Activated CD8-positive, alpha-beta T cell treated with anti-CD3 and anti-CD28 coated beads, Interleukin-2, amount 10 ng/mL, durations not matched to agents 7 days and 5 days (primary cell): ENCODE results near the gene MAPT. TPM values are rescaled to one million over a fixed set of nuclear protein-coding genes. Genes with fewer than 3 reads are reported as not detected.
"Not testable (repeated sequence)": the region's sequence is repeated elsewhere in the genome, so short reads cannot be mapped to it uniquely, and the experiment has no call there.

Experiments used
- ATAC-seq: fragments of 150-1000 bp; cut with Tn5 transposase; one replicate; pipeline ENCODE4 v1.10.0; 2021; ENCODE audit warnings: moderate library complexity
- CTCF ChIA-PET: fragments of 350-600 bp; sonication (Branson Sonifier 250); formaldehyde crosslinking; loops from one replicate; lab custom pipeline; 2021; ENCODE audit warnings: antibody characterized with exemption; lab: Charles Lee
- POLR2A ChIA-PET: fragments of 350-600 bp; sonication (Branson Sonifier 250); formaldehyde crosslinking; loops from one replicate; lab custom pipeline; 2021; ENCODE audit warnings: antibody characterized with exemption; lab: Charles Lee
- DNase-seq: peaks from one replicate; pipeline ENCODE4 v3.0.0-alpha.2; 2020
- H3K27ac Mint-ChIP-seq: one replicate; pipeline ENCODE4 v1.8.0; 2021; ENCODE audit warnings: mild to moderate bottlenecking, mixed read lengths
- H3K27me3 Mint-ChIP-seq: one replicate; pipeline ENCODE4 v1.8.0; 2021; ENCODE audit warnings: low read depth, mixed read lengths
- H3K36me3 Mint-ChIP-seq: one replicate; pipeline ENCODE4 v1.8.0; 2021; ENCODE audit warnings: low read depth, mixed read lengths
- H3K4me1 Mint-ChIP-seq: one replicate; pipeline ENCODE4 v1.8.0; 2021; ENCODE audit warnings: low read depth, mixed read lengths
- H3K4me3 Mint-ChIP-seq: one replicate; pipeline ENCODE4 v1.8.0; 2021; ENCODE audit warnings: mild to moderate bottlenecking, mixed read lengths
- H3K9me3 Mint-ChIP-seq: one replicate; pipeline ENCODE4 v1.8.0; 2022; ENCODE audit warnings: mixed read lengths; ENCODE audit not compliant: insufficient read depth
- total RNA-seq, 2 experiments: library from RNA; stranded (reverse); gene quantifications; one replicate each; pipeline ENCODE4 v1.2.3, GENCODE V29; 2021

Gene MAPT
- total RNA-seq, 2 experiments from 2014 or later: 0.11 TPM; not detected in 1

GRCh38 chr17:45999900-46000290 is 105.5 kb downstream of the MAPT start:
- no peak for DNase-seq
- no peak for ATAC-seq
- ChIA-PET POLR2A (no interaction called here), CTCF (interaction anchor here (6.4 kb wide), 1 partner anchor 212 kb away, joined by 53 read pairs; no protein-coding TSS in a partner anchor)
- H3K4me3 Mint-ChIP-seq: no peak overlapping the region
- no peaks in the 10 kb centered on the region for H3K36me3 Mint-ChIP-seq
- no peaks in the 10 kb centered on the region for H3K4me1 Mint-ChIP-seq
- H3K27ac Mint-ChIP-seq: no peak overlapping the region
- no peaks in the 10 kb centered on the region for H3K27me3 Mint-ChIP-seq
- H3K9me3 Mint-ChIP-seq: no peaks in the 10 kb centered on the region

- H3K36me3 Mint-ChIP-seq: no peaks in the 10 kb centered on the region
- peaks cover 2% of the 10 kb centered on the region for H3K27me3 Mint-ChIP-seq
- no peak overlapping the region for H3K4me3 Mint-ChIP-seq
- CTCF ChIA-PET: interaction anchor here (6.4 kb wide), 1 partner anchor 212 kb away, joined by 53 read pairs; no protein-coding TSS in a partner anchor
- no peak for ATAC-seq
- H3K27ac Mint-ChIP-seq: no peak overlapping the region
- POLR2A ChIA-PET: no interaction called here
- no peaks in the 10 kb centered on the region for H3K9me3 Mint-ChIP-seq
- no peaks in the 10 kb centered on the region for H3K4me1 Mint-ChIP-seq
- no peak for DNase-seq
Measured at GRCh38 chr17:46000292-46000691, 105.9 kb downstream of the MAPT start.

GRCh38 chr17:46000757-46001156 is 106.4 kb downstream of the MAPT start:
- CTCF ChIA-PET: interaction anchor here (1.2 to 6.4 kb wide), 2 partner anchors 44 to 211 kb away, joined by 3 to 53 read pairs; no protein-coding TSS in a partner anchor
- POLR2A ChIA-PET: no interaction called here
- DNase-seq: no peak
- no peaks in the 10 kb centered on the region for H3K36me3 Mint-ChIP-seq
- H3K4me3 Mint-ChIP-seq: no peak overlapping the region
- H3K27ac Mint-ChIP-seq: no peak overlapping the region
- peaks cover 2% of the 10 kb centered on the region for H3K27me3 Mint-ChIP-seq
- no peaks in the 10 kb centered on the region for H3K4me1 Mint-ChIP-seq
- ATAC-seq: no peak
- no peaks in the 10 kb centered on the region for H3K9me3 Mint-ChIP-seq

- Mint-ChIP-seq H3K27ac (no peak overlapping the region), H3K9me3 (no peaks in the 10 kb centered on the region), H3K4me3 (no peak overlapping the region), H3K27me3 (peaks cover 5% of the 10 kb centered on the region), H3K4me1 (no peaks in the 10 kb centered on the region), H3K36me3 (no peaks in the 10 kb centered on the region)
- CTCF ChIA-PET: interaction anchor here (0.9 to 6.4 kb wide), 13 partner anchors 11 to 213 kb away, joined by 3 to 53 read pairs (median 4); no protein-coding TSS in a partner anchor
- POLR2A ChIA-PET: no interaction called here
- no peak for DNase-seq
- no peak for ATAC-seq
Measured at GRCh38 chr17:46001390-46002310, 107.3 kb downstream of the MAPT start.

- Mint-ChIP-seq H3K9me3 (no peaks in the 10 kb centered on the region), H3K27ac (no peak overlapping the region), H3K4me3 (no peak overlapping the region), H3K36me3 (no peaks in the 10 kb centered on the region), H3K4me1 (no peaks in the 10 kb centered on the region), H3K27me3 (peaks cover 5% of the 10 kb centered on the region)
- ChIA-PET CTCF (interaction anchor here (0.6 to 6.4 kb wide), 19 partner anchors 11 to 284 kb away, joined by 3 to 53 read pairs (median 4); no protein-coding TSS in a partner anchor), POLR2A (no interaction called here)
- peak; percentile 93 for ATAC-seq
- peak; percentile 84 for DNase-seq
Measured at GRCh38 chr17:46002311-46002972, 108.1 kb downstream of the MAPT start.

GRCh38 chr17:46002973-46003316 is 108.6 kb downstream of the MAPT start:
- H3K4me1 Mint-ChIP-seq: no peaks in the 10 kb centered on the region
- POLR2A ChIA-PET: no interaction called here
- H3K27me3 Mint-ChIP-seq: peaks cover 7% of the 10 kb centered on the region
- ATAC-seq: no peak
- no peak for DNase-seq
- no peak overlapping the region for H3K4me3 Mint-ChIP-seq
- H3K36me3 Mint-ChIP-seq: no peaks in the 10 kb centered on the region
- CTCF ChIA-PET: interaction anchor here (0.6 to 6.4 kb wide), 16 partner anchors 10 to 284 kb away, joined by 3 to 53 read pairs (median 4); no protein-coding TSS in a partner anchor
- H3K27ac Mint-ChIP-seq: no peak overlapping the region
- no peaks in the 10 kb centered on the region for H3K9me3 Mint-ChIP-seq

GRCh38 chr17:46003907-46004748 is 109.8 kb downstream of the MAPT start:
- POLR2A ChIA-PET: no interaction called here
- DNase-seq (no peak), ATAC-seq (no peak)
- H3K4me3 Mint-ChIP-seq: no peak overlapping the region
- no peaks in the 10 kb centered on the region for H3K4me1 Mint-ChIP-seq
- no peaks in the 10 kb centered on the region for H3K9me3 Mint-ChIP-seq
- H3K27ac Mint-ChIP-seq: no peak overlapping the region
- H3K36me3 Mint-ChIP-seq: no peaks in the 10 kb centered on the region
- H3K27me3 Mint-ChIP-seq: peaks cover 7% of the 10 kb centered on the region
- CTCF ChIA-PET: interaction anchor here (1.3 to 6.4 kb wide), 9 partner anchors 9 to 283 kb away, joined by 3 to 53 read pairs (median 6); partner anchors contain the start of gene KANSL1

- ATAC-seq, H3K27me3 Mint-ChIP-seq, H3K36me3 Mint-ChIP-seq, DNase-seq, H3K4me1 Mint-ChIP-seq, H3K27ac Mint-ChIP-seq, H3K4me3 Mint-ChIP-seq, H3K9me3 Mint-ChIP-seq, POLR2A ChIA-PET: not testable (repeated sequence)
- CTCF ChIA-PET: interaction anchor here (3.2 kb wide), 1 partner anchor 207 kb away, joined by 11 read pairs; no protein-coding TSS in a partner anchor
Measured at GRCh38 chr17:46006082-46006481, 111.7 kb downstream of the MAPT start.

GRCh38 chr17:46007461-46007965 is 113.2 kb downstream of the MAPT start:
- CTCF ChIA-PET: interaction anchor here (2.1 to 3.2 kb wide), 2 partner anchors 37 to 205 kb away, joined by 7 to 11 read pairs; no protein-coding TSS in a partner anchor
- no peaks in the 10 kb centered on the region for H3K36me3 Mint-ChIP-seq
- no peak overlapping the region for H3K27ac Mint-ChIP-seq
- DNase-seq: no peak
- no peak for ATAC-seq
- H3K27me3 Mint-ChIP-seq: peaks cover 7% of the 10 kb centered on the region
- no peaks in the 10 kb centered on the region for H3K4me1 Mint-ChIP-seq
- POLR2A ChIA-PET: no interaction called here
- no peak overlapping the region for H3K4me3 Mint-ChIP-seq
- H3K9me3 Mint-ChIP-seq: no peaks in the 10 kb centered on the region

- ATAC-seq (no peak), DNase-seq (no peak)
- H3K4me3 Mint-ChIP-seq: no peak overlapping the region
- H3K9me3 Mint-ChIP-seq: no peaks in the 10 kb centered on the region
- ChIA-PET POLR2A (no interaction called here), CTCF (interaction anchor here (2.1 to 3.2 kb wide), 2 partner anchors 36 to 204 kb away, joined by 7 to 11 read pairs; no protein-coding TSS in a partner anchor)
- H3K27ac Mint-ChIP-seq: no peak overlapping the region
- H3K4me1 Mint-ChIP-seq: no peaks in the 10 kb centered on the region
- H3K36me3 Mint-ChIP-seq: no peaks in the 10 kb centered on the region
- H3K27me3 Mint-ChIP-seq: peaks cover 7% of the 10 kb centered on the region
Measured at GRCh38 chr17:46008591-46008990, 114.2 kb downstream of the MAPT start.
